ENCODE measurements around the gene ABCA1. TPM values are rescaled to one million over a fixed set of nuclear protein-coding genes. Genes with fewer than 3 reads are reported as not detected.
A peak's percentile ranks its signal among the peaks of the same experiment; 100 is the strongest.
"Not testable (repeated sequence)": the region's sequence is repeated elsewhere in the genome, so short reads cannot be mapped to it uniquely, and the experiment has no call there.

Gene ABCA1
- total RNA-seq, 4 donors from 2014 or later = 87.3 to 188 (median 124) TPM

DNA sequence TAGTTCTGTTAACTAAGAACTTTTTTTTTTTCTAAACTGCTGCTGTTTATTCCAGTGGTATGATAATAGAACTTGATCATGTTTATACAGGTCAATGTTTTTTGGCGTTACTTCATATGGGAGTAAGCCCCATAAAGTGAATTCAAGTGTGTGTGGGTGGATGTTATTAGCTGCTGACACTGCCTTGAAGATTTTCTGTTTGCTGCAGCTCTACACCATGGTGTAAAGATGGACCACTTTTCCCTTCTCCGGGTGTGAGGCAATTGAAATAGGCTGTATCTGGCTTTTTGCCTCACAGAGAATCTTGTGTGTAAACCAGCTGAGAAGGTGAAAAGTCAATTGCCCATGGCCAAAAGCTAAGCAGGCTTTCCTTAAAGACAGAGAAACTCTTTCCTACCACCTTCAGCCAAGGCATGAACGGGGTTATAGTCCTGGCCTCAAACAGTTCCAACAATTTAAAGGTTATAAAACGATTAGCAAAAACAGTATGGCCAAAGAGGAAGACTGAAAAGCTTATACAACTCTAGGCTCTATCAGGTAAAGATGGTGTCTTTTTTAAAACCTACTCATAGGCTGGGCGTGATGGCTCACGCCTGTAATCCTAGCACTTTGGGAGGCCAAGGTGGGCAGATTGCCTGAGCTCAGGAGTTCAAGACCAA lies 33.9 kb upstream of the ABCA1 start:
- ATAC-seq (ENCODE audit: low FRiP score) (no peak), DNase-seq (ENCODE audit: low spot score) (no peak)
- TF ChIP-seq CTCF (IDR thresholded peaks at IDR 0.05) = no peak

DNA sequence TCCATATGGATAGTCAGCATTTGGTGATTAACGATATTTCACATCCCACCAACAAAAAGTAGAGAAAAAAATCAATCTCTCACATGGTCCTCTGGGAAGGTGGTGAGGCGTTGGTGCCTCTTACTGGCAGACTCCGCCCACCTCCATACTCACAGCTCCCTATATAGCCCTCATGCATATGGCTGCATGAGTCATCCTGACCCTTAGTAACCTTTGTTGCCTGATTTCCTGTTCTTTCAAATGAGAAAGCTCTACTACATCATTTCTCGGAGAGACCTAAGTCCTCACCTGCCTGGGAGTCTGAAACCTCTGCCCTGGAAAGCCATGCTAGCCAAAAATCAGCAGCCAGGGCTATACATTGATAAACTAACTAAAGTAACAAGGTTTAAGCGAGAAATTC lies 33.3 kb upstream of the ABCA1 start:
- DNase-seq (ENCODE audit: low spot score) = no peak
- ATAC-seq (ENCODE audit: low FRiP score) = peak; percentile 57
- TF ChIP-seq CTCF (IDR thresholded peaks at IDR 0.05) = no peak

DNA sequence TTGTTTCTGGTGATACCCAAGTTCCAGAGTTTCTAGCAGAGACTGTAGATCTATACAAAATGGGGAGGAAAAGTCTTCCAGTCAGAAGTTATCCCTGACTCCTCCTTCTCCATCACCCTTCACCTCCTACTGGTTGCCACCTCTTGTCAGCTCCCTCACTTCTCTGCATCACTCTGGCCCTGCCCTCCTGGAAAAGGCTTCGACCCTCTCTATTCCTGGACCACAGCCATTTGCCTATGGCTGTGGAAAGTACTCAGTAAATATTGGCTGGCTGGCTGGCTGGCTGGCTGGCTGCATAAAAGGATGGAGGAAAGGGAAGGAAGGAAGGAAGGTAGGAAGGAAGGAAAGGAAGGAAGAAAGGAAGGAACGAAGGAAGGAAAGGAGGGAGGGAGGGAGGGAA lies 32.7 kb upstream of the ABCA1 start:
- no peak for ATAC-seq (ENCODE audit: low FRiP score)
- DNase-seq (ENCODE audit: low spot score) = no peak
- no peak for TF ChIP-seq CTCF (IDR thresholded peaks at IDR 0.05)

DNA sequence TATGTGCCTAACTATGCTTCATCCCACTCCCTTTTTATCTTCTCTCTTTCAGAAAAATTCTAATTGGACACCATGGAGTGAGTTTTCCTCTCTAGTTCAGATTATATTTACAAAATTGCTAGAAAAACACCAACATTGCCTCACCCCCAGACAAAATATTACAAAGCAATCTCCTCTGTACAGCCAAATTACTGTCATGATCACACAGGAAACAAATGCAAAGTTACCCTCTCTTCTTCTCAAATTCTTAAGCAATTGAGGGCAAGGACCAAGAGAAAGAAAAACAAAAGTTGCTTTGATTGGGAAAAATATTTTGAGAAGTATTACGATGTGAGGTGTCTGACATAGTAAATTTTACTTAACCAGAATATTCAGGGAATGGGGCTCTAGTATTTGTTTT lies 30.8 kb upstream of the ABCA1 start:
- TF ChIP-seq CTCF (IDR thresholded peaks at IDR 0.05) = no peak
- ATAC-seq (ENCODE audit: low FRiP score) (no peak), DNase-seq (ENCODE audit: low spot score) (no peak)

DNA sequence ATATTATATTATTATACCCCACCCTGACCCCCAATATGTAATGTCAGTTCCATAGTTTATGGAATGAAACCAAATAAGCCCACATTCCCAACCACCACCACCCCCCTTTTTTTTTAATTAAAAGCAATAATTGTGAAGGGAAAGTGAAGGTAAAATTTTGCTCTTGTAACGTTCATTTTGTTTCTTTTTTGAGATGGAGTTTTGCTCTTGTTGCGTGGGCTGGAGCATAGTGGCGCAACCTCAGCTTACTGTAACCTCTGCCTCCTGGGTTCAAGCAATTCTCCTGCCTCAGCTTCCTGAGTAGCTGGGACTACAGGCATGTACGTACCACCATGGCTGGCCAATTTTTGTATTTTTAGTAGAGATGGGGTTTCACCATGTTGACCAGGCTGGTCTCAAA lies 30.1 kb upstream of the ABCA1 start:
- not testable (repeated sequence) for ATAC-seq (ENCODE audit: low FRiP score); DNase-seq (ENCODE audit: low spot score)

GRCh38 chr9:104951487-104951886 lies 23.5 kb upstream of the ABCA1 start:
- TF ChIP-seq CTCF (IDR thresholded peaks at IDR 0.05) = no peak
- ATAC-seq (ENCODE audit: low FRiP score) (no peak), DNase-seq (ENCODE audit: low spot score) (no peak)

GRCh38 chr9:104950838-104951237 lies 22.9 kb upstream of the ABCA1 start:
- ATAC-seq (ENCODE audit: low FRiP score) = no peak
- no peak for DNase-seq (ENCODE audit: low spot score)
- TF ChIP-seq CTCF (IDR thresholded peaks at IDR 0.05) = no peak

All from omental fat pad (tissue), 4 donors.